GM12891 (cell line): ENCODE measurements around the gene KPNA2.

Experiments used
- PAX5 ChIP-seq: IDR thresholded peaks from 2 replicates; pipeline ENCODE4 v1.6.1; 2011; ENCODE audit warnings: low read length, moderate library complexity, mild to moderate bottlenecking; ENCODE audit not compliant: insufficient read depth, severe bottlenecking
- POLR2A ChIP-seq: IDR thresholded peaks from 2 replicates; pipeline ENCODE4 v1.6.1; 2011; ENCODE audit warnings: low read depth, low read length, control low read depth
- POLR2AphosphoS5 ChIP-seq: IDR thresholded peaks from 2 replicates; pipeline ENCODE4 v1.6.1; 2011; ENCODE audit warnings: low read depth, low read length, control low read depth
- POU2F2 ChIP-seq: IDR thresholded peaks from 2 replicates; pipeline ENCODE4 v1.6.1; 2011; ENCODE audit warnings: low read depth, mild to moderate bottlenecking, control low read depth, low read length, moderate library complexity
- SPI1 ChIP-seq: IDR thresholded peaks from 2 replicates; pipeline ENCODE4 v1.6.1; 2011; ENCODE audit warnings: low read depth, low read length, control low read depth
- TAF1 ChIP-seq: IDR thresholded peaks from 2 replicates; pipeline ENCODE4 v1.6.1; 2011; ENCODE audit warnings: low read depth, low read length, control low read depth

DNA sequence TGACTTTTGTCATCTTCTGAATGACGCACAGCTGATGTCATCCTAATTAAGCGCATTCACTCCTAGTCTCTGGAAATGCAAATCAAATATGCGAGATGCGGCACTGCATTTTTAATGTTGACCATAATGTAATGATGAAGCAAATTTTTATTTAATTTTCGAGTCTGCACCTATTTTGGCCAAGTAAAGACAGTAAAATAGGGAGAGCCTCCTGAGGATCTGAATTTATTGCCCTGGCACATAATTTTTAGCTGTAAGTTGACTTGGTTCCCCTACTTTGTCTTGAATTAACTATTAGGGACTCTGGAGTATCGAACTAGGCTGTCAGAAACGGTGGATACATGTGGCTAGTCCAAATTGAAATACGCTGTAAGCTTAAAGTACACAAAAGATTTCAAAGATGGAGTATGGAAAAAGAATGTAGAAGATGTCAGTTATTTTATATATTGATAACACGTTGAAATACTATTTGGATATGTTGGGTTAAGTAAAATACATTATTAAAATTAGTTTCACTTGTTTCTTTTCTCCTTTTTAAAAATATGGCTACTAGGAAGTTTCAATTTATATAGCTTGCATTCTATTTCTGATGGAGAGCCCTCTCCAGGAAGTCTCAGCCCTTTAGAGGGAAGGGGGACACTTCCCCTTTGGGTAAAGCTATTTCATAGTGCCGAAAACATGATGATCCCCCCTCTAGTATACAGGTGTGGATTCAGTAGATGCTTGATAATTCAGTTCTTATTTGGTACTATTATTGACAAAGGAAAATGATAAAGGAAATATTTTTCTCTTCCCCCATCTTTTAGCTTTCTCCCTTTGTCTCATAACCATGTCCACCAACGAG is 991 bp downstream of the KPNA2 start:
- no peak for TF ChIP-seq TAF1
- TF ChIP-seq SPI1 = peak; percentile 42; the same call in 1 of the 2 replicates
- TF ChIP-seq POLR2A = no peak
- TF ChIP-seq POLR2AphosphoS5 = no peak
- no peak; the same call in 1 of the 2 replicates for TF ChIP-seq POU2F2
- no peak for TF ChIP-seq PAX5
